ENCODE data around the gene AGFG2.

Gene AGFG2

DNA sequence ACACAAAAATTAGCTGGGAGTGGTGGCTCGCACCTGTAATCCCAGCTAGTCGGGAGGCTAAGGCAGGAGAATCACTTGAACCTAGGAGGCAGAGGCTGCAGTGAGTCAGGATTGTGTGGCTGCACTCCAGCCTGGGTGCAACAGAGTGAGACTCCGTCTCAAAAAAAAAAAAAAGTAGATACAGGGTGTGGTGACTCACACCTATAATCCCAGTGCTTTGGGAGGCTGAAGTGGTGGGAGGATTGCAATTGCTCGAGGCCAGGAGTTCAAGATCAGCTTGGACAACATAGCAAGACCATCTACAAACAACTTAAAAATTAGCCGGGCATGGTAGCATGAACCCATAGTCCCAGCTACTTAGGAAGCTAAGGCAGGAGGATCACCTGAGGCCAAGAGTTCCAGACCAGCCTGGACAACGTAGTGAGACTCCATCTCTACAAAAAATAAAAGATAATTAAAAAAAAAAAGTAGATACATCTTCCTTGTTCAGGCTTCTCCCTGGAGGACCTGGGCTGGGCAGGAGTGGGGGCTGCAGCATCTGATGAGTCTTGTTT, 75.4 kb downstream of the AGFG2 start:
- DNase-seq: no peak

Measured in AML-193 (cell line).